K562 (cell line): ENCODE results near the gene PI16.
A peak's percentile ranks its signal among the peaks of the same experiment; 100 is the strongest.

Source experiments
- ATF7 ChIP-seq: fragments of 450-650 bp; IDR thresholded peaks from 2 replicates; pipeline ENCODE4 v1.7.1; 2014; ENCODE audit warnings: mild to moderate bottlenecking, moderate library complexity
- FOSL1 ChIP-seq: fragments of 200-800 bp; sonication (Bioruptor generic); conservative IDR thresholded peaks from 2 replicates; pipeline ENCODE4 v1.6.1; 2016; ENCODE audit warnings: missing genetic modification characterization, missing compliant biosample characterization
- FOXP1 ChIP-seq: sonication (generic); formaldehyde crosslinking; IDR thresholded peaks from 2 replicates; pipeline ENCODE4 v1.8.0; 2022; ENCODE audit warnings: mild to moderate bottlenecking, missing genetic modification reagents
- JUNB ChIP-seq: fragments of 450-650 bp; formaldehyde crosslinking; conservative IDR thresholded peaks from 2 replicates; pipeline ENCODE4 v1.4.0; 2020; ENCODE audit warnings: mild to moderate bottlenecking
- NFIC ChIP-seq: fragments of 450-650 bp; IDR thresholded peaks from 2 replicates; pipeline ENCODE4 v1.6.1; 2017; ENCODE audit warnings: mild to moderate bottlenecking, inconsistent platforms
- PHTF2 ChIP-seq: fragments of 250-450 bp; sonication (Bioruptor Pico); IDR thresholded peaks from 2 replicates; pipeline ENCODE4 v1.5.0; 2021; ENCODE audit warnings: mild to moderate bottlenecking
- TF ChIP-seq, protein P1 (sequence below), 3 experiments: IDR thresholded peaks in 2 of 3; conservative IDR thresholded peaks in 1 of 3; 2 replicates each; pipeline ENCODE4 v1.5.1; 2011 to 2012; ENCODE audit warnings: low read length in 3 of 3, mild to moderate bottlenecking in 3 of 3, control low read depth in 2 of 3, improper control_type of control experiment in 1 of 3, inconsistent platforms in 1 of 3, low read depth in 1 of 3, mixed read lengths in 1 of 3, moderate library complexity in 1 of 3; ENCODE audit not compliant: insufficient read depth in 2 of 3
- TF ChIP-seq, protein P2 (sequence below): fragments of 250-450 bp; sonication (Bioruptor Pico); IDR thresholded peaks from 2 replicates; pipeline ENCODE4 v1.8.0; 2021; ENCODE audit warnings: mild to moderate bottlenecking, moderate library complexity
- TF ChIP-seq, protein P3 (sequence below): fragments of 250-450 bp; sonication (Bioruptor Pico); IDR thresholded peaks from 2 replicates; pipeline ENCODE4 v1.4.0; 2020; ENCODE audit warnings: mild to moderate bottlenecking
- TF ChIP-seq, protein P4 (sequence below), 2 experiments: fragments of 450-650 bp; IDR thresholded peaks; 2 replicates each; pipeline ENCODE4 v1.6.1; 2018; ENCODE audit warnings: mild to moderate bottlenecking in 2 of 2, low read depth in 1 of 2; ENCODE audit not compliant: partially characterized antibody in 2 of 2

DNA sequence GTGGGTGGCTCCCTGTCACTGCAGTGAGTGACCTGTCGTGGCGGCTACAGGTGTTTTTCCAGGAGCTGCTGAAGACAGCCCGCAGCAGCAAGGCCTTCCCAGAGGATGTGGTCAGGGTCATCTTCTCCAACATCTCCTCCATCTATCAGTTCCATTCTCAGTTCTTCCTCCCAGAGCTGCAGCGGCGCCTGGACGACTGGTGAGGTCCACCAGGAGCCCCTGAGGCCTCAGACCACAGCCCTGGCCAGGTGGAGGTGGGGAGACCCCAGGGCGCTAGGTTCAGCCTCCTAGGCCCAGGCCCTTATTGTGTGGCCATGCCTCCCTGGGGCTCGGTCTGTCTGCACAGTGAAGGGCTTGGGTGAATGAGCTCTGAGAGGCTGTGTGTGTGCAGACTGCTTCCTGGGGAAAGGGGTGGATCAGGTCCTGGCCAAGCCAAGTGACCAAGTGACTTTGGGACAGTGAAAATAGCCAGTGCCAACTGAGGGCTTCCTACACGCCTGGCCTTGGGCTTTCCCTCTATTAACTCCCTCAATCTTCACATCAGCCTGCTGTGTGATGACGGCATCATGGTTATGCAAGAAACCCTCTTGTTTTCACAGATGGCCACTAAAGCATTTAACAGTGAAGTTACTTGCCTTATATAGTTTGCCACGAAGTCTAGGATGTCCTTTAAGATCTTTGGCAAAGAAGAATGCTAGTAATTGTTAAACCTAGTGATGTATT, 57.3 kb downstream of the PI16 start:
- TF ChIP-seq FOSL1 (tag) = no peak
- no peak for TF ChIP-seq NFIC
- TF ChIP-seq, protein P1, sequence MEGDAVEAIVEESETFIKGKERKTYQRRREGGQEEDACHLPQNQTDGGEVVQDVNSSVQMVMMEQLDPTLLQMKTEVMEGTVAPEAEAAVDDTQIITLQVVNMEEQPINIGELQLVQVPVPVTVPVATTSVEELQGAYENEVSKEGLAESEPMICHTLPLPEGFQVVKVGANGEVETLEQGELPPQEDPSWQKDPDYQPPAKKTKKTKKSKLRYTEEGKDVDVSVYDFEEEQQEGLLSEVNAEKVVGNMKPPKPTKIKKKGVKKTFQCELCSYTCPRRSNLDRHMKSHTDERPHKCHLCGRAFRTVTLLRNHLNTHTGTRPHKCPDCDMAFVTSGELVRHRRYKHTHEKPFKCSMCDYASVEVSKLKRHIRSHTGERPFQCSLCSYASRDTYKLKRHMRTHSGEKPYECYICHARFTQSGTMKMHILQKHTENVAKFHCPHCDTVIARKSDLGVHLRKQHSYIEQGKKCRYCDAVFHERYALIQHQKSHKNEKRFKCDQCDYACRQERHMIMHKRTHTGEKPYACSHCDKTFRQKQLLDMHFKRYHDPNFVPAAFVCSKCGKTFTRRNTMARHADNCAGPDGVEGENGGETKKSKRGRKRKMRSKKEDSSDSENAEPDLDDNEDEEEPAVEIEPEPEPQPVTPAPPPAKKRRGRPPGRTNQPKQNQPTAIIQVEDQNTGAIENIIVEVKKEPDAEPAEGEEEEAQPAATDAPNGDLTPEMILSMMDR (IDR thresholded peaks at IDR 0.05 in 2 of 3, conservative IDR thresholded peaks at IDR 0.05 in 1 of 3; ENCODE audit: insufficient read depth in 2 of 3, low read depth in 1 of 3, low read length in 3 of 3) = no peak
- TF ChIP-seq JUNB (CRISPR knock-in tag) = no peak
- TF ChIP-seq ATF7 = 0 out of 2 replicates have a peak, but pooled peaks have one; percentile 21
- TF ChIP-seq, protein P2, sequence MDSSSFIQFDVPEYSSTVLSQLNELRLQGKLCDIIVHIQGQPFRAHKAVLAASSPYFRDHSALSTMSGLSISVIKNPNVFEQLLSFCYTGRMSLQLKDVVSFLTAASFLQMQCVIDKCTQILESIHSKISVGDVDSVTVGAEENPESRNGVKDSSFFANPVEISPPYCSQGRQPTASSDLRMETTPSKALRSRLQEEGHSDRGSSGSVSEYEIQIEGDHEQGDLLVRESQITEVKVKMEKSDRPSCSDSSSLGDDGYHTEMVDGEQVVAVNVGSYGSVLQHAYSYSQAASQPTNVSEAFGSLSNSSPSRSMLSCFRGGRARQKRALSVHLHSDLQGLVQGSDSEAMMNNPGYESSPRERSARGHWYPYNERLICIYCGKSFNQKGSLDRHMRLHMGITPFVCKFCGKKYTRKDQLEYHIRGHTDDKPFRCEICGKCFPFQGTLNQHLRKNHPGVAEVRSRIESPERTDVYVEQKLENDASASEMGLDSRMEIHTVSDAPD = no peak
- no peak for TF ChIP-seq PHTF2
- TF ChIP-seq FOXP1 (CRISPR knock-in tag) = no peak
- TF ChIP-seq, protein P3, sequence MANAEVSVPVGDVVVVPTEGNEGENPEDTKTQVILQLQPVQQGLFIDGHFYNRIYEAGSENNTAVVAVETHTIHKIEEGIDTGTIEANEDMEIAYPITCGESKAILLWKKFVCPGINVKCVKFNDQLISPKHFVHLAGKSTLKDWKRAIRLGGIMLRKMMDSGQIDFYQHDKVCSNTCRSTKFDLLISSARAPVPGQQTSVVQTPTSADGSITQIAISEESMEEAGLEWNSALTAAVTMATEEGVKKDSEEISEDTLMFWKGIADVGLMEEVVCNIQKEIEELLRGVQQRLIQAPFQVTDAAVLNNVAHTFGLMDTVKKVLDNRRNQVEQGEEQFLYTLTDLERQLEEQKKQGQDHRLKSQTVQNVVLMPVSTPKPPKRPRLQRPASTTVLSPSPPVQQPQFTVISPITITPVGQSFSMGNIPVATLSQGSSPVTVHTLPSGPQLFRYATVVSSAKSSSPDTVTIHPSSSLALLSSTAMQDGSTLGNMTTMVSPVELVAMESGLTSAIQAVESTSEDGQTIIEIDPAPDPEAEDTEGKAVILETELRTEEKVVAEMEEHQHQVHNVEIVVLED = no peak
- TF ChIP-seq, protein P4, sequence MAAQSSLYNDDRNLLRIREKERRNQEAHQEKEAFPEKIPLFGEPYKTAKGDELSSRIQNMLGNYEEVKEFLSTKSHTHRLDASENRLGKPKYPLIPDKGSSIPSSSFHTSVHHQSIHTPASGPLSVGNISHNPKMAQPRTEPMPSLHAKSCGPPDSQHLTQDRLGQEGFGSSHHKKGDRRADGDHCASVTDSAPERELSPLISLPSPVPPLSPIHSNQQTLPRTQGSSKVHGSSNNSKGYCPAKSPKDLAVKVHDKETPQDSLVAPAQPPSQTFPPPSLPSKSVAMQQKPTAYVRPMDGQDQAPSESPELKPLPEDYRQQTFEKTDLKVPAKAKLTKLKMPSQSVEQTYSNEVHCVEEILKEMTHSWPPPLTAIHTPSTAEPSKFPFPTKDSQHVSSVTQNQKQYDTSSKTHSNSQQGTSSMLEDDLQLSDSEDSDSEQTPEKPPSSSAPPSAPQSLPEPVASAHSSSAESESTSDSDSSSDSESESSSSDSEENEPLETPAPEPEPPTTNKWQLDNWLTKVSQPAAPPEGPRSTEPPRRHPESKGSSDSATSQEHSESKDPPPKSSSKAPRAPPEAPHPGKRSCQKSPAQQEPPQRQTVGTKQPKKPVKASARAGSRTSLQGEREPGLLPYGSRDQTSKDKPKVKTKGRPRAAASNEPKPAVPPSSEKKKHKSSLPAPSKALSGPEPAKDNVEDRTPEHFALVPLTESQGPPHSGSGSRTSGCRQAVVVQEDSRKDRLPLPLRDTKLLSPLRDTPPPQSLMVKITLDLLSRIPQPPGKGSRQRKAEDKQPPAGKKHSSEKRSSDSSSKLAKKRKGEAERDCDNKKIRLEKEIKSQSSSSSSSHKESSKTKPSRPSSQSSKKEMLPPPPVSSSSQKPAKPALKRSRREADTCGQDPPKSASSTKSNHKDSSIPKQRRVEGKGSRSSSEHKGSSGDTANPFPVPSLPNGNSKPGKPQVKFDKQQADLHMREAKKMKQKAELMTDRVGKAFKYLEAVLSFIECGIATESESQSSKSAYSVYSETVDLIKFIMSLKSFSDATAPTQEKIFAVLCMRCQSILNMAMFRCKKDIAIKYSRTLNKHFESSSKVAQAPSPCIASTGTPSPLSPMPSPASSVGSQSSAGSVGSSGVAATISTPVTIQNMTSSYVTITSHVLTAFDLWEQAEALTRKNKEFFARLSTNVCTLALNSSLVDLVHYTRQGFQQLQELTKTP (IDR thresholded peaks at IDR 0.05; ENCODE audit: low read depth in 1 of 2, partially characterized antibody in 2 of 2) = no peak
